22Rv1 (cell line): ENCODE data around the gene GALNTL6.

Experiments
- ZFX ChIP-seq: fragments of 450-650 bp; IDR thresholded peaks from 2 replicates; pipeline ENCODE4 v1.6.1; 2017; ENCODE audit warnings: antibody characterized with exemption, borderline replicate concordance
- TF ChIP-seq, protein P1 (sequence below): fragments of 450-650 bp; IDR thresholded peaks from 2 replicates; pipeline ENCODE4 v1.5.1; 2017; ENCODE audit warnings: mild to moderate bottlenecking

DNA sequence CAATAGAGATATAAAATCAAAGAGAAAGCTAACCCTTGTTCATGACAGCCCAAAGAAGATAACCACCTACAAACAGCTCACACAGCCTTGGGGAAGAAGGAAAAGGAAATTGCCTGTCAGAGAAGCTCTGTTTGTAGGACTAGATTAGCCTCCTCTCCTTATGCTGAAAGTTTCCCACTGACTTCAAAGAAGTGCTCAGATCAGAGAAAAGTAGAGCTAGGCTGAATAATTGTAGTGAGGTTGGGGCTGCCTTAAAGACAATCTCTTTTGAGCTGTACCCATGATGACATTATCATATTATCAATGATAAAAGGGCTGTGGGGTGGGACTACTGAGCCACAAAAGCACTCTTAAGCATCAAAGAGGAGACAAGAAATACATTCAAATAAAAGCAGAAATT lies 1132.4 kb downstream of the GALNTL6 start:
- TF ChIP-seq, protein P1, sequence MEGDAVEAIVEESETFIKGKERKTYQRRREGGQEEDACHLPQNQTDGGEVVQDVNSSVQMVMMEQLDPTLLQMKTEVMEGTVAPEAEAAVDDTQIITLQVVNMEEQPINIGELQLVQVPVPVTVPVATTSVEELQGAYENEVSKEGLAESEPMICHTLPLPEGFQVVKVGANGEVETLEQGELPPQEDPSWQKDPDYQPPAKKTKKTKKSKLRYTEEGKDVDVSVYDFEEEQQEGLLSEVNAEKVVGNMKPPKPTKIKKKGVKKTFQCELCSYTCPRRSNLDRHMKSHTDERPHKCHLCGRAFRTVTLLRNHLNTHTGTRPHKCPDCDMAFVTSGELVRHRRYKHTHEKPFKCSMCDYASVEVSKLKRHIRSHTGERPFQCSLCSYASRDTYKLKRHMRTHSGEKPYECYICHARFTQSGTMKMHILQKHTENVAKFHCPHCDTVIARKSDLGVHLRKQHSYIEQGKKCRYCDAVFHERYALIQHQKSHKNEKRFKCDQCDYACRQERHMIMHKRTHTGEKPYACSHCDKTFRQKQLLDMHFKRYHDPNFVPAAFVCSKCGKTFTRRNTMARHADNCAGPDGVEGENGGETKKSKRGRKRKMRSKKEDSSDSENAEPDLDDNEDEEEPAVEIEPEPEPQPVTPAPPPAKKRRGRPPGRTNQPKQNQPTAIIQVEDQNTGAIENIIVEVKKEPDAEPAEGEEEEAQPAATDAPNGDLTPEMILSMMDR = no peak
- no peak for TF ChIP-seq ZFX
